K562 (cell line): ENCODE measurements around the gene ARMS2. TPM values are rescaled to one million over a fixed set of nuclear protein-coding genes. Genes with fewer than 3 reads are reported as not detected.

Source experiments
- ATAC-seq: fragments of 200-7000 bp; cut with Tn5 transposase; 3 replicates; pipeline ENCODE4 v1.9.1; 2020; ENCODE audit warnings: moderate library complexity
- BruUV-seq: library from RNA; stranded (reverse); fragments of 400-500 nt; replicated peaks from 2 replicates; lab custom pipeline; 2021; lab: Mats Ljungman, UMichigan
- CTCF ChIA-PET: fragments of 300-600 bp; formaldehyde crosslinking; extraction: SDS; loops from one replicate; lab custom pipeline; 2021; ENCODE audit warnings: low intra/inter-chr PET ratio; lab: Yijun Ruan, JAX
- POLR2A ChIA-PET: fragments of 300-600, 350-650 bp; sonication (Branson Sonifier 250); formaldehyde crosslinking; extraction: SDS; loops from one replicate; lab custom pipeline; 2021; ENCODE audit warnings: antibody characterized with exemption, inconsistent platforms; lab: Yijun Ruan, JAX
- DNase-seq, 4 experiments: peaks; one replicate each; pipeline versions ENCODE4 v3.0.0 to v3.0.0-alpha.2; 2011 to 2018; ENCODE audit warnings: low spot score in 3 of 4, mixed read lengths in 3 of 4; ENCODE audit errors: extremely low read depth in 1 of 4
- FAIRE-seq: peaks from 2 replicates; lab custom pipeline; 2011; peaks lifted over from hg19 to GRCh38; lab: Jason Lieb, UNC
- H2AFZ ChIP-seq: 2 replicates; pipeline ENCODE4 v1.6.0; 2011; ENCODE audit warnings: low read depth, low read length, control low read depth, inconsistent platforms
- H3K27ac ChIP-seq: fragments of 200-600 bp; 3 replicates; pipeline ENCODE4 v1.8.0; 2011; ENCODE audit warnings: low read depth, mild to moderate bottlenecking, control low read depth, inconsistent platforms, low read length, moderate library complexity, mixed read lengths; ENCODE audit errors: extremely low read depth
- H3K27me3 ChIP-seq, 2 experiments: fragments of 300-600 bp in 1 of 2; 2 replicates in 1 of 2; 3 replicates in 1 of 2; pipeline versions ENCODE4 v1.6.0 to v1.8.0; 2011; ENCODE audit warnings: inconsistent platforms in 2 of 2, low read length in 2 of 2, mild to moderate bottlenecking in 1 of 2, mixed read lengths in 1 of 2, moderate library complexity in 1 of 2; ENCODE audit not compliant: control insufficient read depth in 2 of 2, insufficient read depth in 2 of 2
- H3K36me3 ChIP-seq: fragments of 300-600 bp; 3 replicates; pipeline ENCODE4 v1.8.0; 2011; ENCODE audit warnings: mild to moderate bottlenecking, low read length, inconsistent platforms; ENCODE audit not compliant: control insufficient read depth, insufficient read depth
- H3K4me1 ChIP-seq, 2 experiments: fragments of 200-600 bp in 1 of 2; replicated peaks in 1 of 2; 2 replicates in 1 of 2; 3 replicates in 1 of 2; pipeline versions ENCODE4 v1.5.1 to v1.8.0; 2011; ENCODE audit warnings: inconsistent platforms in 2 of 2, low read length in 2 of 2, mild to moderate bottlenecking in 1 of 2, mixed read lengths in 1 of 2, moderate library complexity in 1 of 2; ENCODE audit not compliant: control insufficient read depth in 2 of 2, insufficient read depth in 2 of 2
- H3K4me2 ChIP-seq: 2 replicates; pipeline ENCODE4 v1.6.1; 2011; ENCODE audit warnings: low read length, control low read depth, inconsistent platforms, mixed read lengths; ENCODE audit not compliant: insufficient read depth
- H3K4me3 ChIP-seq: fragments of 200-600 bp; sonication (generic), shearing (Covaris generic); 2 replicates; pipeline ENCODE4 v1.5.1; 2016; ENCODE audit warnings: control low read depth, inconsistent platforms
- H3K79me2 ChIP-seq: fragments of 200-600 bp; 3 replicates; pipeline ENCODE4 v1.8.0; 2011; ENCODE audit warnings: low read length, inconsistent platforms; ENCODE audit not compliant: control insufficient read depth, insufficient read depth
- H3K9ac ChIP-seq, 2 experiments: 2 replicates each; pipeline versions ENCODE4 v1.6.0 to v1.6.1; 2011; ENCODE audit warnings: low read depth in 2 of 2, low read length in 2 of 2, control low read depth in 1 of 2, inconsistent platforms in 1 of 2, mild to moderate bottlenecking in 1 of 2, mixed read lengths in 1 of 2; ENCODE audit not compliant: insufficient read depth in 1 of 2
- H3K9me1 ChIP-seq: one replicate; pipeline ENCODE4 v1.6.0; 2011; ENCODE audit warnings: inconsistent platforms, mild to moderate bottlenecking, low read length, moderate library complexity; ENCODE audit not compliant: control insufficient read depth, insufficient read depth
- H3K9me3 ChIP-seq: replicated peaks from 2 replicates; pipeline ENCODE4 v1.5.1; 2011; ENCODE audit warnings: low read depth, low read length, inconsistent platforms; ENCODE audit not compliant: control insufficient read depth, insufficient read depth
- H4K20me1 ChIP-seq: replicated peaks from 2 replicates; pipeline ENCODE4 v1.6.1; 2011; ENCODE audit warnings: low read length, inconsistent platforms, mixed read lengths; ENCODE audit not compliant: control insufficient read depth, insufficient read depth
- HMBOX1 ChIP-seq: sonication (generic); IDR thresholded peaks from 2 replicates; pipeline ENCODE4 v1.6.1; 2016
- NR1H2 ChIP-seq: sonication (generic); formaldehyde crosslinking; IDR thresholded peaks from 2 replicates; pipeline ENCODE4 v1.4.0; 2020; ENCODE audit warnings: mild to moderate bottlenecking, missing genetic modification reagents
- SAFB ChIP-seq: fragments of 200-400 bp; formaldehyde crosslinking; IDR thresholded peaks from 2 replicates; pipeline ENCODE4 v1.6.1; 2017; ENCODE audit warnings: low read depth, low read length, borderline replicate concordance
- SPI1 ChIP-seq: IDR thresholded peaks from 2 replicates; pipeline ENCODE4 v1.6.1; 2011; ENCODE audit warnings: low read depth, low read length, control low read depth, borderline replicate concordance
- SREBF2 ChIP-seq: sonication (generic); formaldehyde crosslinking; IDR thresholded peaks from 2 replicates; pipeline ENCODE4 v1.4.0; 2020; ENCODE audit warnings: mild to moderate bottlenecking, missing genetic modification reagents
- ZC3H8 ChIP-seq: fragments of 450-650 bp; IDR thresholded peaks from 2 replicates; pipeline ENCODE4 v1.6.1; 2017
- ZNF239 ChIP-seq: fragments of 250-450 bp; sonication (Bioruptor Pico); IDR thresholded peaks from 2 replicates; pipeline ENCODE4 v1.4.0; 2020; ENCODE audit warnings: mild to moderate bottlenecking
- ZNF766 ChIP-seq: fragments of 200-800 bp; sonication (Bioruptor generic); conservative IDR thresholded peaks from 2 replicates; pipeline ENCODE4 v1.6.1; 2016; ENCODE audit warnings: missing genetic modification characterization, missing compliant biosample characterization
- WGBS: fragments of 100-300 bp; shearing (Covaris generic); methylation state at CpG from one replicate; pipeline ENCODE4 v1.1.6; 2016; ENCODE audit warnings: low coverage, mixed read lengths; ENCODE audit not compliant: insufficient coverage; ENCODE audit errors: missing lambda C conversion rate; 5-methylcytosine and 5-hydroxymethylcytosine counted together
- in situ Hi-C: fragments of 300-500 bp; cut with MboI; formaldehyde crosslinking; loops from 4 replicates; pipeline ENCODE4 v1.15.0; 2018; ENCODE audit warnings: inconsistent platforms, mixed read lengths
- intact Hi-C: fragments of 100-400 bp; cut with micrococcal nuclease; formaldehyde crosslinking; loops from 2 replicates; pipeline ENCODE4 v1.14.2; 2022
- polyA plus RNA-seq, 8 experiments: library from polyadenylated mRNA; depleted of rRNA in 4 of 8; stranded (reverse) in 5 of 8; unstranded in 3 of 8; fragments of >200 nt; fragmentation: Nextera tagmentation in 2 of 8; fragmentation: Illumina TruSeq in 1 of 8; extraction: Ambion mirVana in 2 of 8; extraction: Trizol in 1 of 8; gene quantifications; 2 replicates each; pipeline versions ENCODE4 v1.2.1 to v1.2.3, GENCODE V29; 2011 to 2014; ENCODE audit warnings: inconsistent platforms in 1 of 8, missing spikeins in 1 of 8
- total RNA-seq, 7 experiments: library from RNA; depleted of rRNA in 6 of 7; stranded (reverse); fragments of >200 nt in 6 of 7; fragmentation: Illumina TruSeq in 2 of 7; extraction: Trizol in 2 of 7; gene quantifications; 2 replicates each; pipeline versions ENCODE4 v1.2.1 to v1.2.3, GENCODE V29; 2011 to 2021; ENCODE audit warnings: low replicate concordance in 1 of 7

The ARMS2 gene
- total and polyA plus RNA-seq, 9 of the 15 experiments (the other 6 are each of a cell fraction or from before 2014, with no cell fraction given), result not detected

- intact Hi-C loops (no loop called here), in situ Hi-C loops (no loop called here)
- H3K27ac ChIP-seq, result no peak overlapping the region
- DNase-seq (no peak), FAIRE-seq (no peak)
- no peak overlapping the region for H2AFZ ChIP-seq
- WGBS, result 8% methylated on average over 5 of the region's 5 CpGs
- H3K4me1 ChIP-seq, result no peaks in the 10 kb centered on the region
- H3K9me1 ChIP-seq, result no peaks in the 10 kb centered on the region
- H3K9ac ChIP-seq, result no peak overlapping the region
- H3K36me3 ChIP-seq, result no peaks in the 10 kb centered on the region
- no peaks in the 10 kb centered on the region for H3K79me2 ChIP-seq
- no peaks in the 10 kb centered on the region for H4K20me1 ChIP-seq
- no peak overlapping the region for H3K4me2 ChIP-seq
- no peak for TF ChIP-seq ZNF239 (CRISPR knock-in tag)
- TF ChIP-seq ZNF766 (CRISPR knock-in tag), result no peak
- TF ChIP-seq NR1H2 (CRISPR knock-in tag), result no peak
- peak; percentile 91 for TF ChIP-seq SPI1
- TF ChIP-seq, all 486 proteins: peak for 1
- ChIA-PET CTCF (no interaction called here), POLR2A (no interaction called here)
- no peaks in the 10 kb centered on the region for H3K9me3 ChIP-seq
- H3K4me3 ChIP-seq, result no peak overlapping the region
- ATAC-seq, result no peak
- H3K27me3 ChIP-seq, result peaks cover 0 to 33% of the 10 kb centered on the region in 2 experiments; a peak in 2 of 5 replicates
- no TSS peak for BruUV-seq
These were observed 31.2 kb downstream of the ARMS2 start for GRCh38 chr10:122485670-122486069.

- in situ Hi-C loops (no loop called here), intact Hi-C loops (no loop called here)
- FAIRE-seq (no peak), DNase-seq (no peak), ATAC-seq (no peak)
- CTCF ChIA-PET, result no interaction called here
- Histone ChIP-seq H3K9me1 (no peaks in the 10 kb centered on the region), H3K4me2 (no peak overlapping the region), H2AFZ (no peak overlapping the region), H3K4me1 (no peaks in the 10 kb centered on the region), H3K27ac (no peak overlapping the region), H3K4me3 (no peak overlapping the region), H3K9me3 (no peaks in the 10 kb centered on the region)
- TF ChIP-seq SAFB (no peak), SREBF2 (CRISPR knock-in tag) (no peak), HMBOX1 (no peak), ZC3H8 (no peak)
- TF ChIP-seq, all 486 proteins: peak for 0
- no peaks in the 10 kb centered on the region for H4K20me1 ChIP-seq
- WGBS, result 2% methylated on average over 9 of the region's 9 CpGs
- H3K36me3 ChIP-seq, result no peaks in the 10 kb centered on the region
- POLR2A ChIA-PET, result no interaction called here
- no peak overlapping the region for H3K9ac ChIP-seq
- H3K79me2 ChIP-seq, result no peaks in the 10 kb centered on the region
- BruUV-seq, result no TSS peak
- peaks cover 0 to 40% of the 10 kb centered on the region in 2 experiments; a peak in 2 of 5 replicates for H3K27me3 ChIP-seq
These were observed 32.1 kb downstream of the ARMS2 start for GRCh38 chr10:122486406-122487080.
